Neural progenitor cell (in vitro differentiated cells): ENCODE measurements around the gene TMEM143.

Source experiments
- EZH2 ChIP-seq: fragments of 200-600 bp; sonication (generic); IDR thresholded peaks from 2 replicates; pipeline ENCODE4 v1.6.1; 2017; ENCODE audit warnings: antibody characterized with exemption, mild to moderate bottlenecking, moderate library complexity
- EZH2phosphoT487 ChIP-seq: fragments of 200-600 bp; sonication (generic); IDR thresholded peaks from 2 replicates; pipeline ENCODE4 v1.6.1; 2017; ENCODE audit warnings: antibody characterized with exemption
- TF ChIP-seq, protein P1 (sequence below): fragments of 200-600 bp; sonication (generic); IDR thresholded peaks from 2 replicates; pipeline ENCODE4 v1.5.1; 2017; ENCODE audit warnings: antibody characterized with exemption, mild to moderate bottlenecking

GRCh38 chr19:48403606-48404005, 39.9 kb upstream of the TMEM143 start:
- TF ChIP-seq, protein P1, sequence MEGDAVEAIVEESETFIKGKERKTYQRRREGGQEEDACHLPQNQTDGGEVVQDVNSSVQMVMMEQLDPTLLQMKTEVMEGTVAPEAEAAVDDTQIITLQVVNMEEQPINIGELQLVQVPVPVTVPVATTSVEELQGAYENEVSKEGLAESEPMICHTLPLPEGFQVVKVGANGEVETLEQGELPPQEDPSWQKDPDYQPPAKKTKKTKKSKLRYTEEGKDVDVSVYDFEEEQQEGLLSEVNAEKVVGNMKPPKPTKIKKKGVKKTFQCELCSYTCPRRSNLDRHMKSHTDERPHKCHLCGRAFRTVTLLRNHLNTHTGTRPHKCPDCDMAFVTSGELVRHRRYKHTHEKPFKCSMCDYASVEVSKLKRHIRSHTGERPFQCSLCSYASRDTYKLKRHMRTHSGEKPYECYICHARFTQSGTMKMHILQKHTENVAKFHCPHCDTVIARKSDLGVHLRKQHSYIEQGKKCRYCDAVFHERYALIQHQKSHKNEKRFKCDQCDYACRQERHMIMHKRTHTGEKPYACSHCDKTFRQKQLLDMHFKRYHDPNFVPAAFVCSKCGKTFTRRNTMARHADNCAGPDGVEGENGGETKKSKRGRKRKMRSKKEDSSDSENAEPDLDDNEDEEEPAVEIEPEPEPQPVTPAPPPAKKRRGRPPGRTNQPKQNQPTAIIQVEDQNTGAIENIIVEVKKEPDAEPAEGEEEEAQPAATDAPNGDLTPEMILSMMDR, result no peak
- TF ChIP-seq EZH2phosphoT487, result no peak
- no peak for TF ChIP-seq EZH2
